Measurements from ENCODE around the gene NASP. TPM values are rescaled to one million over a fixed set of nuclear protein-coding genes. Genes with fewer than 3 reads are reported as not detected.

NASP gene
- total RNA-seq, 4 donors from 2014 or later = 51.4 to 60.6 (median 53.5) TPM

DNA sequence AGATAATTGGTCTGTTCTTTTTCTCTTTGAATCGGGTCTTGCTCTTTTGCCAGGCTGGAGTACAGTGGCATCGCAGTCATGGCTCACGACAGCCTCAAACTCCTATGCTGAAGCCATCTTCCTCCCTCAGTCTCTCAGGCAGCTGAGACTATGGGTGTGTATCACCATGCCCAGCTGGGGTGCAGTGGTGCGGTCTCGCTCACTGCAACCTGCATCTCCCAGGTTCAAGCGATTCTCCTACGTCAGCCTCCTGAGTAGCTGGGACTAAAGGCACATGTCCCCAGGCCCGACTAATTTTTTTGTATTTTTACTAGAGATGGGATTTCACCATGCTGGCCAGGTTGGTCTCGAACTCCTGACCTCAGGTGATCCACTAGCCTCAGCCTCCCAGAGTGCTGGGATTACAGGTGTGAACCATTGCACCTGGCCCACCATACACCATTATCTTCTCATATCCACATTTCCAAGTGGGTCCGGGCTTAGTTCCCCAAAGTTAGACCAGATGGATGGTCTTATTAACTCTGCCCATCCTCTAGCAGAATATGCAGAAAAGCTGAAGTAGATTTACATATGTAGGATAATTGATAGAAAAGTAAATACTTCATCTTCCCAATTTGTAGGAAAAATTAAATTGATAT, 26.9 kb downstream of the NASP start:
- Histone ChIP-seq H3K36me3 (peaks cover 23 to 82% (median 61%) of the 10 kb centered on the region in 4 donors), H3K27me3 (no peaks in the 10 kb centered on the region), H3K4me1 (peaks cover 0 to 14% (median 11%) of the 10 kb centered on the region in 4 donors), H3K4me3 (no peak overlapping the region), H3K9me3 (no peaks in the 10 kb centered on the region), H3K27ac (replicated peaks in 1 of 4) (no peak overlapping the region)
- DNase-seq (ENCODE audit: extremely low spot score) = no peak
- TF ChIP-seq, protein P1, sequence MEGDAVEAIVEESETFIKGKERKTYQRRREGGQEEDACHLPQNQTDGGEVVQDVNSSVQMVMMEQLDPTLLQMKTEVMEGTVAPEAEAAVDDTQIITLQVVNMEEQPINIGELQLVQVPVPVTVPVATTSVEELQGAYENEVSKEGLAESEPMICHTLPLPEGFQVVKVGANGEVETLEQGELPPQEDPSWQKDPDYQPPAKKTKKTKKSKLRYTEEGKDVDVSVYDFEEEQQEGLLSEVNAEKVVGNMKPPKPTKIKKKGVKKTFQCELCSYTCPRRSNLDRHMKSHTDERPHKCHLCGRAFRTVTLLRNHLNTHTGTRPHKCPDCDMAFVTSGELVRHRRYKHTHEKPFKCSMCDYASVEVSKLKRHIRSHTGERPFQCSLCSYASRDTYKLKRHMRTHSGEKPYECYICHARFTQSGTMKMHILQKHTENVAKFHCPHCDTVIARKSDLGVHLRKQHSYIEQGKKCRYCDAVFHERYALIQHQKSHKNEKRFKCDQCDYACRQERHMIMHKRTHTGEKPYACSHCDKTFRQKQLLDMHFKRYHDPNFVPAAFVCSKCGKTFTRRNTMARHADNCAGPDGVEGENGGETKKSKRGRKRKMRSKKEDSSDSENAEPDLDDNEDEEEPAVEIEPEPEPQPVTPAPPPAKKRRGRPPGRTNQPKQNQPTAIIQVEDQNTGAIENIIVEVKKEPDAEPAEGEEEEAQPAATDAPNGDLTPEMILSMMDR (IDR thresholded peaks at IDR 0.05) = no peak
- TF ChIP-seq EP300 (IDR thresholded peaks at IDR 0.05) = no peak
- TF ChIP-seq POLR2AphosphoS5 (IDR thresholded peaks at IDR 0.05) = no peak
- no peak for TF ChIP-seq POLR2A (IDR thresholded peaks at IDR 0.05; ENCODE audit: low read depth)
- WGBS = 95% methylated on average over 9 of the region's 10 CpGs
- intact Hi-C loops (cut with DNase I) = no loop called here

DNA sequence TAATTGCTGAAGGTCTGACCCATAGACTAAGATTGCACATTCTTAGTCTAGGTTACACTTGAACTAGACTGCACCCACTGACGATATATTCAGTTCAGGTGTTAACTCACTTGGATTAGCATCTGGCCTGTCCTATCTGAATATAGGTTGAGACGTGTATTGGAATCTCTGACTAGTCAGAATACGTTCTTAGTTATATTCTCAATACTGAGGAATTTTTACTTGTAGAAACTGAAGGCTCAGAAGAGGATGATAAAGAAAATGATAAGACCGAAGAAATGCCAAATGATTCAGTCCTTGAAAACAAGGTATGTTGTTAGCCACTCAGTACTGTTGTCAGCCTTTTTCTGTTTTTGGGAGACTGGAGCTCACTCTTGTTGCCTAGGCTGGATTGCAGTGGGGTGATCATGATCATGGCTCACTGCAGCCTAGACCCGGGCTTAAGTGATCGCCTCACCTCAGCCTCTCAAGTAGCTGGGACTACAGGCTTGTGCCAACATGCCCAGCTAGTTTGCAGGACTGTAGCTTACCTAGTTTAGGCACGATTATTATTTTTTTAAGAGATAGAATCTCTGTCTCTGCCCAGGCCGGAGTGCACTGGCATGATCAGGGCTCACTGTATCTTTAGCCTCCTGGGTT, 29.2 kb downstream of the NASP start:
- Histone ChIP-seq H3K36me3 (peaks cover 41 to 85% (median 70%) of the 10 kb centered on the region in 4 donors), H3K27ac (replicated peaks in 1 of 4) (no peak overlapping the region), H3K4me3 (no peak overlapping the region), H3K4me1 (peaks cover 0 to 8% (median 7%) of the 10 kb centered on the region in 4 donors), H3K9me3 (no peaks in the 10 kb centered on the region), H3K27me3 (no peaks in the 10 kb centered on the region)
- intact Hi-C loops (cut with DNase I) = no loop called here
- DNase-seq (ENCODE audit: extremely low spot score) = no peak
- TF ChIP-seq POLR2A (IDR thresholded peaks at IDR 0.05; ENCODE audit: low read depth) (no peak), POLR2AphosphoS5 (IDR thresholded peaks at IDR 0.05) (no peak), EP300 (IDR thresholded peaks at IDR 0.05) (no peak)
- TF ChIP-seq, protein P1 (IDR thresholded peaks at IDR 0.05) = no peak
- 91% methylated on average over 8 of the region's 8 CpGs for WGBS

DNA sequence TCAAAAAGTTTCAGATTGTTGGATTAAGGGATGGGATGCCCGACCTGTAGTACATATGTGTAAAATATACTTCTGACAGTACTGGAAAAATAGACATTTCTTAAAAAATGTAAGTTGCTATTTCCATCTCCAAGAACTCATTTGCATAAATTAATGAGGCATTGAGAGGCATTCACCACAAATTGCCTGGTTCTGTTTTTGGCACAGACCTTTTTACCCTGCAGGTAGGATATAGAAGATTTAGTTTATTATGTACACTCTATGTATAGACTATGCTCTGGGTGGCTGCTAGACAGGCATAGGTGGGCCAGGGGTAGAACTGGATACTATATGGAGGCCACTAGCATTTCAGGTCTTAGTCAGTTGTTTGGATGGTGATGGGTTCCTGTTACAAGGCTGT, 32.0 kb downstream of the NASP start:
- Histone ChIP-seq H3K27me3 (no peaks in the 10 kb centered on the region), H3K36me3 (peaks cover 41 to 78% (median 70%) of the 10 kb centered on the region in 4 donors), H3K27ac (replicated peaks in 1 of 4) (no peak overlapping the region), H3K9me3 (no peaks in the 10 kb centered on the region), H3K4me3 (no peak overlapping the region), H3K4me1 (peaks cover 1 to 7% (median 5%) of the 10 kb centered on the region in 4 donors)
- intact Hi-C loops (cut with DNase I) = no loop called here
- WGBS = 92% methylated on average over 1 of the region's 1 CpG
- no peak for DNase-seq (ENCODE audit: extremely low spot score)
- TF ChIP-seq, protein P1 (IDR thresholded peaks at IDR 0.05) = no peak
- TF ChIP-seq POLR2A (IDR thresholded peaks at IDR 0.05; ENCODE audit: low read depth) (no peak), POLR2AphosphoS5 (IDR thresholded peaks at IDR 0.05) (no peak), EP300 (IDR thresholded peaks at IDR 0.05) (no peak)

DNA sequence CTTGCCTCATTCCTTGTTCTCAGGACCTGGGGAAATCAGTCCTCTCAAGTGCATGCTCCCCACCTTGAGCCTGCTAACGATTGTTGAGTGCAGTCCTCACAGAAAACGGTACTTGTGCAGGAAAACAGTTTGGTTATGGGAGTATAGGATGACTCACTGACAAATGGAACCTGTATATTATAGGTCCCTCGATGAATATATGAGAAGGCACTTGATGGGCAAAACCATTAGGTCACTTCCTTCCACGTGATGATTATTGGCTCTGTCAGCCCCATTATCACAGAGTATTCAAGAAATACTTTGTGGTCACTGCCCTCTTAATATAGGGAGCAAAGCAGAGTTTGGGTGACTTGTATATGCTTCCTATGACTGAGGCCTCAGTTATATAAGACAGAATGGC, 33.8 kb downstream of the NASP start:
- Histone ChIP-seq H3K36me3 (peaks cover 41 to 73% (median 68%) of the 10 kb centered on the region in 4 donors), H3K4me1 (peaks cover 14 to 23% (median 18%) of the 10 kb centered on the region in 4 donors), H3K4me3 (no peak overlapping the region), H3K27me3 (no peaks in the 10 kb centered on the region), H3K9me3 (no peaks in the 10 kb centered on the region), H3K27ac (replicated peaks in 1 of 4) (no peak overlapping the region)
- TF ChIP-seq POLR2AphosphoS5 (IDR thresholded peaks at IDR 0.05) (no peak), EP300 (IDR thresholded peaks at IDR 0.05) (no peak), POLR2A (IDR thresholded peaks at IDR 0.05; ENCODE audit: low read depth) (no peak)
- TF ChIP-seq, protein P1 (IDR thresholded peaks at IDR 0.05) = no peak
- intact Hi-C loops (cut with DNase I) = no loop called here
- 74% methylated on average over 4 of the region's 4 CpGs for WGBS
- no peak for DNase-seq (ENCODE audit: extremely low spot score)

Data from esophagus muscularis mucosa (tissue), 4 donors.